Effector memory CD8-positive, alpha-beta T cell (primary cell): ENCODE results near the gene PRKAG2.
"Not testable (repeated sequence)": the region's sequence is repeated elsewhere in the genome, so short reads cannot be mapped to it uniquely, and the experiment has no call there.

ENCODE experiments used
- ATAC-seq: fragments of 150-1000 bp; cut with Tn5 transposase; replicated peaks from 2 replicates; pipeline ENCODE4 v1.10.0; 2021; ENCODE audit warnings: mild to moderate bottlenecking, moderate library complexity
- DNase-seq, 3 experiments: peaks; one replicate each; pipeline ENCODE4 v3.0.0; 2021
- H3K27ac Mint-ChIP-seq, 2 donors: one replicate each; pipeline ENCODE4 v1.8.0; 2022; ENCODE audit warnings: mild to moderate bottlenecking in 2 of 2, mixed read lengths in 2 of 2, moderate library complexity in 2 of 2
- H3K27me3 Mint-ChIP-seq, 2 donors: one replicate each; pipeline ENCODE4 v1.8.0; 2022; ENCODE audit warnings: mixed read lengths in 2 of 2
- H3K36me3 Mint-ChIP-seq: one replicate; pipeline ENCODE4 v1.8.0; 2022; ENCODE audit warnings: mild to moderate bottlenecking, moderate library complexity, mixed read lengths; ENCODE audit not compliant: insufficient read depth
- H3K4me1 Mint-ChIP-seq, 2 donors: one replicate each; pipeline ENCODE4 v1.8.0; 2022; ENCODE audit warnings: low read depth in 2 of 2, mixed read lengths in 2 of 2
- H3K4me3 Mint-ChIP-seq, 2 donors: one replicate each; pipeline ENCODE4 v1.8.0; 2022; ENCODE audit warnings: mild to moderate bottlenecking in 2 of 2, mixed read lengths in 2 of 2, moderate library complexity in 2 of 2
- H3K9me3 Mint-ChIP-seq, 2 donors: one replicate each; pipeline ENCODE4 v1.8.0; 2022; ENCODE audit warnings: mixed read lengths in 2 of 2

PRKAG2 gene

DNA sequence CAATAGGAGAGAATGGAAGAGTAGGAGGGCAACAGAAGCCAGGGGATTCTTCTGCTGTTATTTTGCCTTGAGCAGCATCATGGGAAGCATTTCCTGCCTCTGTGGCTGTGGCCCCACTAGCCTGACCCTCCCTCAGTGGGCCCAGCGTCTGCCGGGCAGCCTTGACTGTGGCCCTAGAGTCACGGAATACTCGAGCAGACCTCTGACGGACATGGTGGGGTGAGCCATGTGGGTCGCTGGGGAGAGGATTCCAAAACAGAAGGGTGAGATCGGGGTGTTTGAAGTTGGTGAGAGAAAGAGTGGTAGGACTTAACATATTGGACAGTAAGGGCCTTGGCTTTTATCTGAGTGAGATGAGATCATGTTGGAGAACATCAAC is 8.3 kb upstream of the PRKAG2 start:
- DNase-seq (no peak), ATAC-seq (no peak)
- Mint-ChIP-seq H3K9me3 (no peaks in the 10 kb centered on the region), H3K27me3 (peaks cover 26 to 34% of the 10 kb centered on the region in 2 donors), H3K4me3 (no peak overlapping the region), H3K27ac (no peak overlapping the region), H3K36me3 (peaks cover 2% of the 10 kb centered on the region), H3K4me1 (no peaks in the 10 kb centered on the region)

GRCh38 chr7:151884312-151885201 is 7.6 kb upstream of the PRKAG2 start:
- Mint-ChIP-seq H3K27me3 (peaks cover 26 to 30% of the 10 kb centered on the region in 2 donors), H3K36me3 (peaks cover 2% of the 10 kb centered on the region), H3K27ac (no peak overlapping the region), H3K4me1 (no peaks in the 10 kb centered on the region), H3K4me3 (no peak overlapping the region), H3K9me3 (no peaks in the 10 kb centered on the region)
- DNase-seq (no peak), ATAC-seq (no peak)

GRCh38 chr7:151883857-151884256 is 6.9 kb upstream of the PRKAG2 start:
- H3K9me3 Mint-ChIP-seq: no peaks in the 10 kb centered on the region
- ATAC-seq (no peak), DNase-seq (no peak)
- H3K27me3 Mint-ChIP-seq: peaks cover 20 to 24% of the 10 kb centered on the region in 2 donors
- no peaks in the 10 kb centered on the region for H3K4me1 Mint-ChIP-seq
- no peak overlapping the region for H3K27ac Mint-ChIP-seq
- H3K4me3 Mint-ChIP-seq: no peak overlapping the region
- peaks cover 2% of the 10 kb centered on the region for H3K36me3 Mint-ChIP-seq

GRCh38 chr7:151882734-151883133 is 5.8 kb upstream of the PRKAG2 start:
- H3K27ac Mint-ChIP-seq: no peak overlapping the region

DNA sequence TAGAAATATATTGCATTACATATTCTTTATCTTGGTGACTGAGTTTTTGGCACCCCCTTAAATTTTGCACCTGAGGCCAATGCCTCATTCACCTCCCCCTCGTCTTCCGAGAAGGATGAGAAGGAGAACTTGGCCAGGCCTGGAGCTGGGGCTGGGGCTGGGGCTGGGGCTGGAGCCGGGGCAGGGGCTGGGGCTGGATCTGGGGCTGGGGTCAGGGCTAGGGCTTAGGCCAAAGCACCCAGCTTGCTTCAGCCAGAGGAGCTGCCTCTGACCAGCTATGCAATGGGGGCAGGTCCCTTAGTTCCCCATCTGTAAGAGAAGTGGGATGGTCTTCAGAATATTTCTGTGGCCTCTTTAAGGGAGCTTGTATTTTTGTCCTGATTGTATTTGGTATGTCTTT is 3.8 kb upstream of the PRKAG2 start:
- DNase-seq (no peak), ATAC-seq (no peak)
- Mint-ChIP-seq H3K9me3 (no peaks in the 10 kb centered on the region), H3K36me3 (peaks cover 11% of the 10 kb centered on the region), H3K4me3 (no peak overlapping the region), H3K4me1 (peaks cover 5% of the 10 kb centered on the region in 2 donors), H3K27me3 (peaks cover 7 to 9% of the 10 kb centered on the region in 2 donors), H3K27ac (no peak overlapping the region)

More at GRCh38 chr7:151882734-151883133, 5.8 kb upstream of the PRKAG2 start:
- Mint-ChIP-seq H3K4me3 (no peak overlapping the region), H3K4me1 (peaks cover 0 to 2% of the 10 kb centered on the region in 2 donors), H3K36me3 (peaks cover 2% of the 10 kb centered on the region), H3K27me3 (peaks cover 19 to 24% of the 10 kb centered on the region in 2 donors), H3K9me3 (no peaks in the 10 kb centered on the region)
- no peak for ATAC-seq
- no peak for DNase-seq

GRCh38 chr7:151877911-151878835 is 1.3 kb upstream of the PRKAG2 start:
- Mint-ChIP-seq H3K9me3 (no peaks in the 10 kb centered on the region), H3K27ac (peak overlapping the region in 1 of 2 donors; percentile 32), H3K4me3 (peak overlapping the region; percentile 96 to 97), H3K4me1 (peaks cover 11 to 18% of the 10 kb centered on the region in 2 donors), H3K27me3 (no peaks in the 10 kb centered on the region), H3K36me3 (peaks cover 17% of the 10 kb centered on the region)
- ATAC-seq: no peak
- DNase-seq: no peak

GRCh38 chr7:151875942-151876898 is 695 bp downstream of the PRKAG2 start:
- ATAC-seq: peak; percentile 46
- peak; percentile 49 to 55 (median 53) for DNase-seq
- Mint-ChIP-seq H3K27me3 (no peaks in the 10 kb centered on the region), H3K36me3 (peaks cover 17% of the 10 kb centered on the region), H3K4me1 (peaks cover 19 to 32% of the 10 kb centered on the region in 2 donors), H3K27ac (peak overlapping the region in 1 of 2 donors; percentile 94), H3K9me3 (no peaks in the 10 kb centered on the region), H3K4me3 (peak overlapping the region; percentile 96 to 97)

GRCh38 chr7:151874479-151874878 is 2.4 kb downstream of the PRKAG2 start:
- H3K27me3 Mint-ChIP-seq, DNase-seq, ATAC-seq, H3K4me3 Mint-ChIP-seq, H3K27ac Mint-ChIP-seq, H3K9me3 Mint-ChIP-seq: not testable (repeated sequence)
- H3K36me3 Mint-ChIP-seq: peaks cover 17% of the 10 kb centered on the region
- H3K4me1 Mint-ChIP-seq: peaks cover 30 to 43% of the 10 kb centered on the region in 2 donors

DNA sequence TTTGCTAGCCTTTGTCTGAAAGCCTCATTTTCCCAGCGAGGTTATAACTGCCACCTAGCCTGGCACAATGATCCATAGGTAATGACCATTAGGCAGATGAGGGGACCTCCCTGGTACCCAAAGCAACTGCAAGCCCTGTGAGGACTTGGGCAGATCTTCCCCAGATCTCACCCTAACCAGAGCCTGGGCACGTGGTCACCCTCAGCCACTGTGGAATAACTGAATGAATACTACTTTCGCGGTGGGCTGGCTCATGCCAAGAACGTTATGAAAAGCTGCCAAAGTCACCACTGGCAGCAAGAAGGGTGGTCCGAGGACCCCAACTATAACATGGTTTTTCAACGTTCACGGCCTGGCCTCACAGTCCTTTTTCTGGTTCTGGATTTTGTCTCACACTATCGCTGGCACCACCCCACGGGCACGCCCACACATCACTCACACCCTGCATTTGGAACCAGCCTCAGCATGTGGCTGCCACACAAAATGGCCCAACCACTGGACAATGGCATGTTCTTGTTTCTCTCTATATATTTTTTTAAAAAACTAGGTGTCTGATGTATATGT is 3.4 kb downstream of the PRKAG2 start:
- H3K27me3 Mint-ChIP-seq: no peaks in the 10 kb centered on the region
- H3K27ac Mint-ChIP-seq: no peak overlapping the region
- peaks cover 31 to 43% of the 10 kb centered on the region in 2 donors for H3K4me1 Mint-ChIP-seq
- no peaks in the 10 kb centered on the region for H3K9me3 Mint-ChIP-seq
- H3K36me3 Mint-ChIP-seq: peaks cover 17% of the 10 kb centered on the region
- H3K4me3 Mint-ChIP-seq: no peak overlapping the region
- DNase-seq (no peak), ATAC-seq (no peak)

DNA sequence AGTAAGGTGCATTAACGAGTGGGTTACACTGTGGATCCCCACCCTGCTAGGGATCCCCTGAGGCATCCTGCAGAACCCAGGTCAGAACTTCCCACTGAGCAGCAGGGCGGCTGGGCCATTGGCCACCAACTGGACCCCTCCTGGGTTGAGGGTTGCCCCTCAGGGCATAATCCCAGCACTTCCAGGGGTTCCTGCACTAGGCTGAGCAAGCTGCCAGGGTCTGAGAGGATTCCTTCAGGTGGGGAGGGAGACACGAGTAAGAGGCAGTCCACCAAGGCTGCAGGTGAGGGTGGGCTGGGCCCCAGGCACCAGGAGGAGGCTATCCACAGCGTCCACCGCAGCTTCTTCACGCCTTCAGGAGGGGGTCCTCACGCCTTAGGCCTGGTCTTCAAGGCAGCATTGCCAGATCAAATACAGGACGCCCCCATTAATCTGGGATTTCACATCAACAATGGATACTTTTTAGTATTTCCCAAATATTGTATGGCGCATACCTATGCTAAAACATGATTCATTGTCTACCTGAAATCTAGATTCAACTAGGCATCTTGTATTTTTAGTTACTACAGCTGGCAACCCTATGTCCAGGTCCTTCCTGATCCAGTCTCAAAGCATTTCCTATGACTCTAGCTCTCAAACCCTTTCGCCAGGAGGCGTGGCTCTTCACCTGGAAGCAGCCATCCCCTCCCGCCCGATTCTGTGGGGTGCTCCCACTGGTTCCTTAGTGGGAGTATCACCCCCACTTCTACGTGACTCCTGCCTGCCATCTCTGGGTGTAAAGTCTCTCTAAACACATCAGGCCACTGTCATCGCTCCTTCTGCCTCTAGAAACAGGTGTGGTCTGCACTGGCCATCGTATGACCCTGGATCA is 4.1 kb downstream of the PRKAG2 start:
- no peaks in the 10 kb centered on the region for H3K9me3 Mint-ChIP-seq
- no peak for ATAC-seq
- H3K27ac Mint-ChIP-seq: no peak overlapping the region
- DNase-seq: no peak
- peaks cover 31 to 46% of the 10 kb centered on the region in 2 donors for H3K4me1 Mint-ChIP-seq
- H3K4me3 Mint-ChIP-seq: no peak overlapping the region
- H3K36me3 Mint-ChIP-seq: peaks cover 17% of the 10 kb centered on the region
- H3K27me3 Mint-ChIP-seq: no peaks in the 10 kb centered on the region

GRCh38 chr7:151871904-151872303 is 5.0 kb downstream of the PRKAG2 start:
- peak overlapping the region in 1 of 2 donors; percentile 2 for H3K27ac Mint-ChIP-seq

More at GRCh38 chr7:151871904-151872303, 5.0 kb downstream of the PRKAG2 start:
- no peak overlapping the region for H3K4me3 Mint-ChIP-seq
- no peaks in the 10 kb centered on the region for H3K9me3 Mint-ChIP-seq
- peaks cover 32 to 48% of the 10 kb centered on the region in 2 donors for H3K4me1 Mint-ChIP-seq
- H3K27me3 Mint-ChIP-seq: no peaks in the 10 kb centered on the region
- DNase-seq (no peak), ATAC-seq (no peak)
- H3K36me3 Mint-ChIP-seq: peaks cover 17% of the 10 kb centered on the region
